ENCODE measurements around the gene RAPGEF1.

DNA sequence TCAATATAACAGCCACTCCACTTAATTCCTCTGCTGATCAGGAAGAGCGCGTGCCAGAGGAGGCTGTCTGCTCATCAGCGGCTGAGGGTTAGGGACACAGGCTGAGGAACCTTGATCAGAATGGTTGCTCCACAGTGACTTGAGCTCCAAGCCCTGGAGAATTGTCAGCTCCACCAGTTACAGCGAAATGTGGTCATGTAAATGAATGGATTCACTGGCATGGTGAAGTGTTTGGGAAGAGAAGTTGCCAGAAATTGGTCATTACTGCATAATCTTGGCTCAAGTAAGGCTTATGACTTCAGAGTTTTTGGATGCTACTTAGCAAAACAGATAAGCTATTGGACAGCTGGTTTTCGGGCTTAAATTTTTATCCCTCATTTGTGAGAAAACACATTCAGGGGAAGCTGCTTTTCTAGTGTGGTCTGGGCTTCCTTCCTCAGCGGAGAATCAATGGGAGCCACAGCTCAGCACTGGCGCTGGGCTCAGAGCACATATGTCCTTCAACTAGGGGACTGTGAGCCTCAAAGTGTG lies 129.6 kb downstream of the RAPGEF1 start:
- TF ChIP-seq EZH2 (IDR thresholded peaks at IDR 0.05; ENCODE audit: low read depth, unreplicated experiment): no peak
- TF ChIP-seq, protein P1, sequence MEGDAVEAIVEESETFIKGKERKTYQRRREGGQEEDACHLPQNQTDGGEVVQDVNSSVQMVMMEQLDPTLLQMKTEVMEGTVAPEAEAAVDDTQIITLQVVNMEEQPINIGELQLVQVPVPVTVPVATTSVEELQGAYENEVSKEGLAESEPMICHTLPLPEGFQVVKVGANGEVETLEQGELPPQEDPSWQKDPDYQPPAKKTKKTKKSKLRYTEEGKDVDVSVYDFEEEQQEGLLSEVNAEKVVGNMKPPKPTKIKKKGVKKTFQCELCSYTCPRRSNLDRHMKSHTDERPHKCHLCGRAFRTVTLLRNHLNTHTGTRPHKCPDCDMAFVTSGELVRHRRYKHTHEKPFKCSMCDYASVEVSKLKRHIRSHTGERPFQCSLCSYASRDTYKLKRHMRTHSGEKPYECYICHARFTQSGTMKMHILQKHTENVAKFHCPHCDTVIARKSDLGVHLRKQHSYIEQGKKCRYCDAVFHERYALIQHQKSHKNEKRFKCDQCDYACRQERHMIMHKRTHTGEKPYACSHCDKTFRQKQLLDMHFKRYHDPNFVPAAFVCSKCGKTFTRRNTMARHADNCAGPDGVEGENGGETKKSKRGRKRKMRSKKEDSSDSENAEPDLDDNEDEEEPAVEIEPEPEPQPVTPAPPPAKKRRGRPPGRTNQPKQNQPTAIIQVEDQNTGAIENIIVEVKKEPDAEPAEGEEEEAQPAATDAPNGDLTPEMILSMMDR (conservative IDR thresholded peaks at IDR 0.05; ENCODE audit: low read depth in 2 of 2): no peak
- no peak for TF ChIP-seq JUNB (IDR thresholded peaks at IDR 0.05; ENCODE audit: unreplicated experiment)
- TF ChIP-seq POLR2AphosphoS5 (IDR thresholded peaks at IDR 0.05; ENCODE audit: low read depth): no peak
- TF ChIP-seq, protein P2, sequence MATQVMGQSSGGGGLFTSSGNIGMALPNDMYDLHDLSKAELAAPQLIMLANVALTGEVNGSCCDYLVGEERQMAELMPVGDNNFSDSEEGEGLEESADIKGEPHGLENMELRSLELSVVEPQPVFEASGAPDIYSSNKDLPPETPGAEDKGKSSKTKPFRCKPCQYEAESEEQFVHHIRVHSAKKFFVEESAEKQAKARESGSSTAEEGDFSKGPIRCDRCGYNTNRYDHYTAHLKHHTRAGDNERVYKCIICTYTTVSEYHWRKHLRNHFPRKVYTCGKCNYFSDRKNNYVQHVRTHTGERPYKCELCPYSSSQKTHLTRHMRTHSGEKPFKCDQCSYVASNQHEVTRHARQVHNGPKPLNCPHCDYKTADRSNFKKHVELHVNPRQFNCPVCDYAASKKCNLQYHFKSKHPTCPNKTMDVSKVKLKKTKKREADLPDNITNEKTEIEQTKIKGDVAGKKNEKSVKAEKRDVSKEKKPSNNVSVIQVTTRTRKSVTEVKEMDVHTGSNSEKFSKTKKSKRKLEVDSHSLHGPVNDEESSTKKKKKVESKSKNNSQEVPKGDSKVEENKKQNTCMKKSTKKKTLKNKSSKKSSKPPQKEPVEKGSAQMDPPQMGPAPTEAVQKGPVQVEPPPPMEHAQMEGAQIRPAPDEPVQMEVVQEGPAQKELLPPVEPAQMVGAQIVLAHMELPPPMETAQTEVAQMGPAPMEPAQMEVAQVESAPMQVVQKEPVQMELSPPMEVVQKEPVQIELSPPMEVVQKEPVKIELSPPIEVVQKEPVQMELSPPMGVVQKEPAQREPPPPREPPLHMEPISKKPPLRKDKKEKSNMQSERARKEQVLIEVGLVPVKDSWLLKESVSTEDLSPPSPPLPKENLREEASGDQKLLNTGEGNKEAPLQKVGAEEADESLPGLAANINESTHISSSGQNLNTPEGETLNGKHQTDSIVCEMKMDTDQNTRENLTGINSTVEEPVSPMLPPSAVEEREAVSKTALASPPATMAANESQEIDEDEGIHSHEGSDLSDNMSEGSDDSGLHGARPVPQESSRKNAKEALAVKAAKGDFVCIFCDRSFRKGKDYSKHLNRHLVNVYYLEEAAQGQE (IDR thresholded peaks at IDR 0.05; ENCODE audit: unreplicated experiment): no peak
- TF ChIP-seq EZH2phosphoT487 (IDR thresholded peaks at IDR 0.05; ENCODE audit: unreplicated experiment): no peak
- TF ChIP-seq CREB1 (CRISPR knock-in tag; IDR thresholded peaks at IDR 0.05; ENCODE audit: low read depth): no peak
- TF ChIP-seq, protein P3, sequence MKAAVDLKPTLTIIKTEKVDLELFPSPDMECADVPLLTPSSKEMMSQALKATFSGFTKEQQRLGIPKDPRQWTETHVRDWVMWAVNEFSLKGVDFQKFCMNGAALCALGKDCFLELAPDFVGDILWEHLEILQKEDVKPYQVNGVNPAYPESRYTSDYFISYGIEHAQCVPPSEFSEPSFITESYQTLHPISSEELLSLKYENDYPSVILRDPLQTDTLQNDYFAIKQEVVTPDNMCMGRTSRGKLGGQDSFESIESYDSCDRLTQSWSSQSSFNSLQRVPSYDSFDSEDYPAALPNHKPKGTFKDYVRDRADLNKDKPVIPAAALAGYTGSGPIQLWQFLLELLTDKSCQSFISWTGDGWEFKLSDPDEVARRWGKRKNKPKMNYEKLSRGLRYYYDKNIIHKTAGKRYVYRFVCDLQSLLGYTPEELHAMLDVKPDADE (IDR thresholded peaks at IDR 0.05): no peak
- TF ChIP-seq STAT1 (IDR thresholded peaks at IDR 0.05; ENCODE audit: unreplicated experiment): no peak
- TF ChIP-seq NANOG (IDR thresholded peaks at IDR 0.05; ENCODE audit: borderline replicate concordance): no peak
